PC-9 (cell line): Measurements from ENCODE around the gene CFC1. TPM values are rescaled to one million over a fixed set of nuclear protein-coding genes. Genes with fewer than 3 reads are reported as not detected.
"Not testable (repeated sequence)": the region's sequence is repeated elsewhere in the genome, so short reads cannot be mapped to it uniquely, and the experiment has no call there.

ENCODE experiments used
- Bru-seq: library from RNA; stranded (reverse); fragments of 400-500 nt; gene quantifications from one replicate; lab custom pipeline; 2021; lab: Mats Ljungman, UMichigan
- BruChase-seq, 2 experiments: library from RNA; stranded (reverse); fragments of 400-500 nt; gene quantifications; one replicate each; lab custom pipeline; 2021; lab: Mats Ljungman, UMichigan
- BruUV-seq: library from RNA; stranded (reverse); fragments of 400-500 nt; replicated peaks from 2 replicates; lab custom pipeline; 2021; lab: Mats Ljungman, UMichigan
- CTCF ChIA-PET: fragments of 300-600 bp; sonication (Branson Sonifier 250); formaldehyde crosslinking; loops from one replicate; lab custom pipeline; 2022; ENCODE audit warnings: antibody characterized with exemption; lab: Charles Lee
- POLR2A ChIA-PET: fragments of 300-600 bp; sonication (Branson Sonifier 250); formaldehyde crosslinking; loops from one replicate; lab custom pipeline; 2022; ENCODE audit warnings: antibody characterized with exemption; ENCODE audit not compliant: unreplicated experiment; lab: Charles Lee
- DNase-seq, 2 experiments: peaks; one replicate each; pipeline versions ENCODE4 v3.0.0 to v3.0.0-alpha.2; 2015 to 2022; ENCODE audit warnings: mixed read lengths in 1 of 2
- H2AFZ ChIP-seq: fragments of 200-600 bp; sonication (generic); 2 replicates; pipeline ENCODE4 v1.8.1; 2017; ENCODE audit warnings: antibody characterized with exemption
- H3F3A ChIP-seq: fragments of 200-600 bp; sonication (generic); 2 replicates; pipeline ENCODE4 v1.8.1; 2017; ENCODE audit warnings: antibody characterized with exemption, mild to moderate bottlenecking, low read depth; ENCODE audit not compliant: insufficient read depth
- H3K27ac ChIP-seq: fragments of 200-600 bp; sonication (generic); 2 replicates; pipeline ENCODE4 v1.6.1; 2016; ENCODE audit warnings: mixed run types
- H3K27me3 ChIP-seq: fragments of 200-600 bp; sonication (generic); 2 replicates; pipeline ENCODE4 v1.6.1; 2016; ENCODE audit warnings: low read depth, mixed run types; ENCODE audit not compliant: insufficient read depth
- H3K36me3 ChIP-seq: fragments of 200-600 bp; sonication (generic); 2 replicates; pipeline ENCODE4 v1.6.1; 2016; ENCODE audit warnings: low read depth, mixed run types
- H3K4me1 ChIP-seq: fragments of 200-600 bp; sonication (generic); replicated peaks from 2 replicates; pipeline ENCODE4 v1.6.1; 2016; ENCODE audit warnings: mixed run types; ENCODE audit not compliant: insufficient read depth
- H3K4me2 ChIP-seq: fragments of 200-600 bp; sonication (generic); 2 replicates; pipeline ENCODE4 v1.6.1; 2017; ENCODE audit warnings: mixed run types
- H3K4me3 ChIP-seq: fragments of 200-600 bp; sonication (generic); 2 replicates; pipeline ENCODE4 v1.6.1; 2016; ENCODE audit warnings: mixed run types
- H3K79me2 ChIP-seq: fragments of 200-600 bp; sonication (generic); 2 replicates; pipeline ENCODE4 v1.6.1; 2017; ENCODE audit warnings: low read depth, mixed run types
- H3K9me2 ChIP-seq: fragments of 200-600 bp; sonication (generic); 2 replicates; pipeline ENCODE4 v1.8.1; 2017; ENCODE audit warnings: mild to moderate bottlenecking; ENCODE audit not compliant: insufficient read depth
- H3K9me3 ChIP-seq: fragments of 200-600 bp; sonication (generic); 2 replicates; pipeline ENCODE4 v1.8.1; 2016; ENCODE audit warnings: low read depth; ENCODE audit not compliant: insufficient read depth
- H4K20me1 ChIP-seq: fragments of 200-600 bp; sonication (generic); 2 replicates; pipeline ENCODE4 v1.8.1; 2017; ENCODE audit not compliant: insufficient read depth
- intact Hi-C: fragments of 100-400 bp; cut with micrococcal nuclease; formaldehyde crosslinking; loops from one replicate; pipeline ENCODE4 v1.10.0; 2022; ENCODE audit not compliant: unreplicated experiment
- long read RNA-seq: library from polyadenylated mRNA; stranded (forward); transcript quantifications from one replicate; pipeline ENCODE4 v2.0.0, GENCODE V29; 2022
- total RNA-seq: library from RNA; stranded (reverse); gene quantifications from 2 replicates; pipeline ENCODE4 v1.2.3, GENCODE V29; 2021

Gene CFC1
- total RNA-seq: not detected in 2 replicates
- Bru-seq, nascent RNA: not detected
- BruChase-seq, experiment 1, labeled RNA remaining after a 2-hour chase: not detected
- not detected for BruChase-seq, experiment 2, labeled RNA remaining after a 6-hour chase
- long read RNA-seq: 0 reads

- DNase-seq, H4K20me1 ChIP-seq, H3K27me3 ChIP-seq, H3K9me2 ChIP-seq, H3K79me2 ChIP-seq, H3K4me2 ChIP-seq, H3K4me1 ChIP-seq, H3K27ac ChIP-seq, H3K4me3 ChIP-seq, BruUV-seq, intact Hi-C loops, H3K9me3 ChIP-seq, POLR2A ChIA-PET, H3K36me3 ChIP-seq, CTCF ChIA-PET, H3F3A ChIP-seq, H2AFZ ChIP-seq: not testable (repeated sequence)
Measured at GRCh38 chr2:130599393-130599792, at the start of gene CFC1. Gene CFC1, minus strand, starts transcription at chr2:130599575. Its CDS starts 288 bp downstream, at chr2:130599287.

GRCh38 chr2:130641688-130642087, 42.3 kb upstream of the CFC1 start:
- H3K4me1 ChIP-seq, H3K27me3 ChIP-seq, DNase-seq, H4K20me1 ChIP-seq, CTCF ChIA-PET, H3K27ac ChIP-seq, H2AFZ ChIP-seq, H3F3A ChIP-seq, BruUV-seq, H3K79me2 ChIP-seq, POLR2A ChIA-PET, H3K4me3 ChIP-seq, H3K4me2 ChIP-seq, intact Hi-C loops, H3K9me3 ChIP-seq, H3K36me3 ChIP-seq, H3K9me2 ChIP-seq: not testable (repeated sequence)

- CTCF ChIA-PET, H3K4me2 ChIP-seq, H3K79me2 ChIP-seq, H3K36me3 ChIP-seq, H3K9me3 ChIP-seq, POLR2A ChIA-PET, BruUV-seq, H3K4me3 ChIP-seq, H4K20me1 ChIP-seq, intact Hi-C loops, H3F3A ChIP-seq, H3K4me1 ChIP-seq, H3K27me3 ChIP-seq, DNase-seq, H3K27ac ChIP-seq, H3K9me2 ChIP-seq, H2AFZ ChIP-seq: not testable (repeated sequence)
Measured at GRCh38 chr2:130638973-130639372, 39.6 kb upstream of the CFC1 start.

GRCh38 chr2:130628784-130629475, 29.6 kb upstream of the CFC1 start:
- H3K27ac ChIP-seq, H4K20me1 ChIP-seq, H3K4me3 ChIP-seq, H3K4me1 ChIP-seq, H2AFZ ChIP-seq, H3K9me3 ChIP-seq, DNase-seq, H3F3A ChIP-seq, POLR2A ChIA-PET, BruUV-seq, H3K36me3 ChIP-seq, H3K27me3 ChIP-seq, H3K4me2 ChIP-seq, H3K79me2 ChIP-seq, intact Hi-C loops, CTCF ChIA-PET, H3K9me2 ChIP-seq: not testable (repeated sequence)

- H3K9me3 ChIP-seq, POLR2A ChIA-PET, H3K4me3 ChIP-seq, H3K27ac ChIP-seq, H3K36me3 ChIP-seq, intact Hi-C loops, H3K27me3 ChIP-seq, DNase-seq, CTCF ChIA-PET, H3K9me2 ChIP-seq, H2AFZ ChIP-seq, H3K79me2 ChIP-seq, BruUV-seq, H3F3A ChIP-seq, H3K4me2 ChIP-seq, H4K20me1 ChIP-seq, H3K4me1 ChIP-seq: not testable (repeated sequence)
Measured at GRCh38 chr2:130611140-130611539, 11.8 kb upstream of the CFC1 start, which contains the start of gene POTEJ. Gene POTEJ, plus strand, starts transcription at chr2:130611440. Its CDS starts 93 bp downstream, at chr2:130611533.

GRCh38 chr2:130610486-130610885, 11.1 kb upstream of the CFC1 start:
- POLR2A ChIA-PET, CTCF ChIA-PET, H3K36me3 ChIP-seq, H3F3A ChIP-seq, H2AFZ ChIP-seq, H3K9me2 ChIP-seq, H3K4me3 ChIP-seq, BruUV-seq, intact Hi-C loops, H4K20me1 ChIP-seq, H3K27ac ChIP-seq, H3K4me2 ChIP-seq, DNase-seq, H3K9me3 ChIP-seq, H3K27me3 ChIP-seq, H3K4me1 ChIP-seq, H3K79me2 ChIP-seq: not testable (repeated sequence)

GRCh38 chr2:130609002-130609920, 9.9 kb upstream of the CFC1 start:
- H3K4me3 ChIP-seq, H3K4me1 ChIP-seq, H3K9me2 ChIP-seq, H3K27ac ChIP-seq, DNase-seq, CTCF ChIA-PET, H2AFZ ChIP-seq, H3K79me2 ChIP-seq, H4K20me1 ChIP-seq, BruUV-seq, H3K9me3 ChIP-seq, intact Hi-C loops, H3F3A ChIP-seq, POLR2A ChIA-PET, H3K4me2 ChIP-seq, H3K36me3 ChIP-seq, H3K27me3 ChIP-seq: not testable (repeated sequence)
